HepG2 (cell line): Measurements from ENCODE around the gene EGLN1. TPM values are rescaled to one million over a fixed set of nuclear protein-coding genes. Genes with fewer than 3 reads are reported as not detected.

Experiments
- ATAC-seq: fragments of 200-7000 bp; cut with Tn5 transposase; 3 replicates; pipeline ENCODE4 v1.9.1; 2020; ENCODE audit warnings: mild to moderate bottlenecking, moderate library complexity
- BruUV-seq: library from RNA; stranded (reverse); fragments of 400-500 nt; replicated peaks from 2 replicates; lab custom pipeline; 2021; lab: Mats Ljungman, UMichigan
- CTCF ChIA-PET: fragments of 300-600 bp; formaldehyde crosslinking; extraction: SDS; loops from one replicate; lab custom pipeline; 2021; ENCODE audit warnings: low total read pairs, inconsistent platforms, low intra/inter-chr PET ratio; lab: Yijun Ruan, JAX
- POLR2A ChIA-PET: fragments of 350-600 bp; sonication (Branson Sonifier 250); formaldehyde crosslinking; loops from one replicate; lab custom pipeline; 2020; ENCODE audit warnings: antibody characterized with exemption, inconsistent platforms; lab: Yijun Ruan, JAX
- DNase-seq: peaks from one replicate; pipeline ENCODE4 v3.0.0-alpha.2; 2015; ENCODE audit warnings: low spot score
- FAIRE-seq: peaks from 3 replicates; lab custom pipeline; 2011; peaks lifted over from hg19 to GRCh38; lab: Jason Lieb, UNC
- H2AFZ ChIP-seq: one replicate; pipeline ENCODE4 v1.6.1; 2011; ENCODE audit warnings: low read length, inconsistent platforms
- H3K27ac ChIP-seq: fragments of 300-600 bp; 3 replicates; pipeline ENCODE4 v1.8.0; 2011; ENCODE audit warnings: mixed run types, mild to moderate bottlenecking, mixed read lengths, low read length, inconsistent platforms; ENCODE audit not compliant: insufficient read depth; ENCODE audit errors: extremely low read length
- H3K27me3 ChIP-seq, 2 experiments: fragments of 200-600 bp in 1 of 2; 2 replicates in 1 of 2; 3 replicates in 1 of 2; pipeline versions ENCODE4 v1.6.0 to v1.8.0; 2011; ENCODE audit warnings: low read length in 2 of 2, mild to moderate bottlenecking in 2 of 2, moderate library complexity in 2 of 2, inconsistent platforms in 1 of 2; ENCODE audit not compliant: insufficient read depth in 2 of 2, control insufficient read depth in 1 of 2
- H3K36me3 ChIP-seq, 2 experiments: fragments of 200-600 bp in 1 of 2; replicated peaks in 1 of 2; 2 replicates in 1 of 2; 3 replicates in 1 of 2; pipeline versions ENCODE4 v1.5.1 to v1.8.0; 2011; ENCODE audit warnings: low read length in 2 of 2, inconsistent platforms in 1 of 2; ENCODE audit not compliant: insufficient read depth in 2 of 2, control insufficient read depth in 1 of 2
- H3K4me1 ChIP-seq: 2 replicates; pipeline ENCODE4 v1.5.1; 2012; ENCODE audit warnings: low read length, inconsistent platforms; ENCODE audit not compliant: insufficient read depth
- H3K4me2 ChIP-seq: 2 replicates; pipeline ENCODE4 v1.6.0; 2011; ENCODE audit warnings: low read depth, low read length, inconsistent platforms
- H3K4me3 ChIP-seq, 3 experiments: fragments of 200-600 bp in 1 of 3; sonication (generic), shearing (Covaris generic) in 1 of 3; replicated peaks in 1 of 3; 2 replicates each; pipeline ENCODE4 v1.5.1; 2011 to 2016; ENCODE audit warnings: low read length in 3 of 3, inconsistent platforms in 2 of 3, low read depth in 2 of 3, mild to moderate bottlenecking in 2 of 3, control low read depth in 1 of 3, mixed read lengths in 1 of 3; ENCODE audit not compliant: insufficient read depth in 1 of 3
- H3K79me2 ChIP-seq: one replicate; pipeline ENCODE4 v1.6.1; 2011; ENCODE audit warnings: low read length, inconsistent platforms; ENCODE audit not compliant: insufficient read depth
- H3K9ac ChIP-seq: 2 replicates; pipeline ENCODE4 v1.6.0; 2011; ENCODE audit warnings: mild to moderate bottlenecking, low read depth, low read length, inconsistent platforms; ENCODE audit not compliant: insufficient read depth
- H3K9me3 ChIP-seq: 2 replicates; pipeline ENCODE4 v1.5.1; 2012; ENCODE audit warnings: mild to moderate bottlenecking, low read length
- H4K20me1 ChIP-seq: 2 replicates; pipeline ENCODE4 v1.6.0; 2011; ENCODE audit warnings: inconsistent platforms, mild to moderate bottlenecking, low read length, moderate library complexity; ENCODE audit not compliant: insufficient read depth
- KDM5B ChIP-seq: sonication (generic); formaldehyde crosslinking; IDR thresholded peaks from 2 replicates; pipeline ENCODE4 v1.4.0; 2020; ENCODE audit warnings: missing genetic modification reagents, mild to moderate bottlenecking, borderline replicate concordance
- SNAPC4 ChIP-seq: sonication (generic); formaldehyde crosslinking; IDR thresholded peaks from 2 replicates; pipeline ENCODE4 v1.4.0; 2020; ENCODE audit warnings: mild to moderate bottlenecking, missing genetic modification reagents
- ZFP37 ChIP-seq: sonication (generic); formaldehyde crosslinking; IDR thresholded peaks from 2 replicates; pipeline ENCODE4 v1.4.0; 2020; ENCODE audit warnings: missing genetic modification reagents, borderline replicate concordance
- ZNF143 ChIP-seq: sonication (generic); formaldehyde crosslinking; IDR thresholded peaks from 2 replicates; pipeline ENCODE4 v1.4.0; 2020; ENCODE audit warnings: missing genetic modification reagents
- ZNF674 ChIP-seq: sonication (generic); formaldehyde crosslinking; IDR thresholded peaks from 2 replicates; pipeline ENCODE4 v1.5.0; 2020; ENCODE audit warnings: low read depth, mild to moderate bottlenecking, missing genetic modification reagents
- WGBS: methylation state at CpG from one replicate; pipeline ENCODE4 v1.1.6; 2017; ENCODE audit warnings: low lambda C conversion rate; 5-methylcytosine and 5-hydroxymethylcytosine counted together
- in situ Hi-C: cut with HindIII; loops from 2 replicates; pipeline ENCODE4 v1.10.0; 2017; ENCODE audit warnings: low pct_unique_long_range_greater_than_20kb; ENCODE audit not compliant: extremely low pct_ligation_motif_present
- intact Hi-C: fragments of 100-400 bp; cut with micrococcal nuclease; formaldehyde crosslinking; loops from one replicate; pipeline ENCODE4 v1.10.0; 2022; ENCODE audit not compliant: unreplicated experiment
- polyA plus RNA-seq, 8 experiments: library from polyadenylated mRNA; depleted of rRNA in 3 of 8; stranded (reverse) in 7 of 8; unstranded in 1 of 8; fragments of >200 nt; fragmentation: Illumina TruSeq in 4 of 8; extraction: Trizol in 4 of 8; gene quantifications; 2 replicates each; pipeline versions ENCODE4 v1.2.1 to v1.2.3, GENCODE V29; 2011 to 2016; ENCODE audit warnings: low read depth in 4 of 8, missing spikeins in 1 of 8, mixed read lengths in 1 of 8; ENCODE audit not compliant: insufficient read depth in 1 of 8
- total RNA-seq, 5 experiments: library from RNA; depleted of rRNA; stranded (reverse); fragments of >200 nt; fragmentation: Illumina TruSeq; extraction: Trizol; gene quantifications; 2 replicates each; pipeline ENCODE4 v1.2.3, GENCODE V29; 2016; ENCODE audit warnings: low read depth in 1 of 5
- TF ChIP-seq, protein P1 (sequence below): sonication (generic); formaldehyde crosslinking; conservative IDR thresholded peaks from 2 replicates; pipeline ENCODE4 v1.8.0; 2022; ENCODE audit warnings: mild to moderate bottlenecking, moderate library complexity, missing genetic modification reagents

Gene EGLN1
- total and polyA plus RNA-seq, 2 of the 13 experiments (the other 11 are each of a cell fraction or from before 2014, with no cell fraction given), result 34.4 to 44.1 TPM

DNA sequence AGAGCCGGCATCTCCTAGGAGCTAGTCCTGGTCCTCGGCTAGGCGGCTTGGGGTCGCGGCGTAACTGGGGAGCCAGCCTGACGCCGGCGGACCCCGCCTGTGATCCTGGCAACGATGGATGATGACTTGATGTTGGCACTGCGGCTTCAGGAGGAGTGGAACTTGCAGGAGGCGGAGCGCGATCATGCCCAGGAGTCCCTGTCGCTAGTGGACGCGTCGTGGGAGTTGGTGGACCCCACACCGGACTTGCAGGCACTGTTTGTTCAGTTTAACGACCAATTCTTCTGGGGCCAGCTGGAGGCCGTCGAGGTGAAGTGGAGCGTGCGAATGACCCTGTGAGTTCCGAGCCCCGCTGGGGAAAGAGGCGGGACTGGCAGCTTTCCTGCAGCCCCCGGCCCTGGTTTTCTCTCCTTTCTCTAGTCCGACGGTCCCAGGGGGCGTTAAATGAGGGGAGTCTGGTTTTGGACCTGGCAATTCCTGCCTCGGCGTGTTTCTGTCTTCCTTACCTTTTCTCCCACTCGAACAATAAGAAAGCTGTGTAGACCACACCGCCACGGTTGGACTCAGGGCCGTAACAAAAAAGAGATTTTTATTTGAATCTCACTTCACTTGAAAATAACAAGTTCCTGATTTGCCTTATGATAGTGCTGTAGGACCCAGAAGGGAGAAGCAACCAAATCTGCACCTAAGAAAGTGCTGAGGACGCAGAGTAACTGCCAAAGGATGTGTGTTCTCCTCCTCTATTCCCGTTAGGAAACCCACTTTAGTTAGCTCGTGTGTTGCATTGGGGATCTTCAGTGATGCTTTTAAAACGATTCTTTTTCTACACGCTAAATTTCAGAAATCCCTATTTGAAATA, 83.6 kb downstream of the EGLN1 start, which contains the start of gene SPRTN:
Gene SPRTN (plus strand): TSS at position 24 of the 859 bp plus-strand sequence. CDS start 91 bp downstream, at position 115.
- CTCF ChIA-PET, result no interaction called here
- Histone ChIP-seq H3K79me2 (peaks cover 68% of the 10 kb centered on the region), H3K4me2 (peak within 1 kb of the TSS; percentile 97), H4K20me1 (peaks cover 10% of the 10 kb centered on the region; the same call in 1 of the 2 replicates), H3K36me3 (peaks cover 2 to 3% of the 10 kb centered on the region in 2 experiments; a peak in 3 of 5 replicates), H3K9me3 (no peaks in the 10 kb centered on the region), H3K9ac (peak within 1 kb of the TSS; percentile 87), H2AFZ (peak within 1 kb of the TSS; percentile 81), H3K27me3 (no peaks in the 10 kb centered on the region; a peak in 1 of 5 replicates), H3K4me1 (peaks cover 34% of the 10 kb centered on the region), H3K27ac (peak within 1 kb of the TSS; percentile 89), H3K4me3 (peak within 1 kb of the TSS; percentile 88 to 93 (median 91))
- FAIRE-seq (no peak), ATAC-seq (peak; percentile 82), DNase-seq (no peak)
- in situ Hi-C loops (no loop called here), intact Hi-C loops (loop anchor here (5.0 kb wide), 1 partner anchor 96 kb away; the partner anchor contains the start of gene GNPAT)
- POLR2A ChIA-PET, result interaction anchor here (0.8 to 2.6 kb wide), 11 partner anchors 57 to 470 kb away, joined by 3 to 13 read pairs (median 3); partner anchors contain the start of genes C1orf198 and TSNAX
- WGBS, result 1% methylated on average over 23 of the region's 43 CpGs
- TSS peak; percentile 82 for BruUV-seq
- TF ChIP-seq ZFP37 (CRISPR knock-in tag) (0 out of 2 replicates have a peak, but pooled peaks have one; percentile 52), ZNF143 (CRISPR knock-in tag) (peak; percentile 33; the same call in 1 of the 2 replicates), SNAPC4 (CRISPR knock-in tag) (peak; percentile 65; the same call in 1 of the 2 replicates), KDM5B (CRISPR knock-in tag) (peak; percentile 60; the same call in 1 of the 2 replicates), ZNF674 (CRISPR knock-in tag) (0 out of 2 replicates have a peak, but pooled peaks have one; percentile 30)
- TF ChIP-seq, protein P1, sequence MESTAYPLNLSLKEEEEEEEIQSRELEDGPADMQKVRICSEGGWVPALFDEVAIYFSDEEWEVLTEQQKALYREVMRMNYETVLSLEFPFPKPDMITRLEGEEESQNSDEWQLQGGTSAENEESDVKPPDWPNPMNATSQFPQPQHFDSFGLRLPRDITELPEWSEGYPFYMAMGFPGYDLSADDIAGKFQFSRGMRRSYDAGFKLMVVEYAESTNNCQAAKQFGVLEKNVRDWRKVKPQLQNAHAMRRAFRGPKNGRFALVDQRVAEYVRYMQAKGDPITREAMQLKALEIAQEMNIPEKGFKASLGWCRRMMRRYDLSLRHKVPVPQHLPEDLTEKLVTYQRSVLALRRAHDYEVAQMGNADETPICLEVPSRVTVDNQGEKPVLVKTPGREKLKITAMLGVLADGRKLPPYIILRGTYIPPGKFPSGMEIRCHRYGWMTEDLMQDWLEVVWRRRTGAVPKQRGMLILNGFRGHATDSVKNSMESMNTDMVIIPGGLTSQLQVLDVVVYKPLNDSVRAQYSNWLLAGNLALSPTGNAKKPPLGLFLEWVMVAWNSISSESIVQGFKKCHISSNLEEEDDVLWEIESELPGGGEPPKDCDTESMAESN (CRISPR knock-in tag), result 0 out of 2 replicates have a peak, but pooled peaks have one; percentile 21
